Measurements from ENCODE around the gene IMP3. TPM values are rescaled to one million over a fixed set of nuclear protein-coding genes. Genes with fewer than 3 reads are reported as not detected.
A peak's percentile ranks its signal among the peaks of the same experiment; 100 is the strongest.

Gene IMP3
- total and polyA plus RNA-seq, 10 donors, result 51.3 to 177 (median 103) TPM

DNA sequence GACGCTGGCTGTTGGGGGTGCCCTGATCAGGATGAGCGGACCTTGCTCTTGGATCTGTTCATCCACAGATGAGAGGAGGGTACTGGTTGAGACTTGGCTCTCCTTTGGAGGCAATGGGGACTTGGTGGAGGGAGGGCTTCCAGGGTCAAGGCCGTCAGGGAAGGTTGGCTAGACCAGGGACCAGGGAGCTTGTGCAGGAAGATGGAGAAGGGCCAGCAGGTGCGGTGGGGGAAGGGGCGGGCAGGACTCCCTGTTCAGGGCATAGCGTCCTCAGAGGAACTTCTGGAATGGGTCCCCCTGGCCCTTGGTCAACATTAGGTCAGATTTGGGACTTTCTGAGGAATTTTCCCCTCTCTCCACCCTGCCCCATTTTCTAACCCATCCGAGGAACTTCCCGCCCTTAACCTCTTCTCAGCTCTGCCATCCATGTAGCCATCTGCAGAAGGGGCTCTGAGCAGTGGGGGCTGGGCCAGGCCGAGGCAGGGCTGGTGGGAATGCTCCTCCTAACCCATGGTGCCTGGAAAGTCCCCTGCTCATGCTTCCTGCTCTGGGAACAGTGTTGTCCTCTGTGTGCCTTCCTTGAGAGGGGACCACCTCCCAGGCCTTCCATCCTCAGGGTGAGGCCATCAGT is 19.2 kb upstream of the IMP3 start:
- TF ChIP-seq POLR2A (IDR thresholded peaks at IDR 0.05) (no peak), POLR2AphosphoS5 (IDR thresholded peaks at IDR 0.05) (no peak)
- TF ChIP-seq, protein P1, sequence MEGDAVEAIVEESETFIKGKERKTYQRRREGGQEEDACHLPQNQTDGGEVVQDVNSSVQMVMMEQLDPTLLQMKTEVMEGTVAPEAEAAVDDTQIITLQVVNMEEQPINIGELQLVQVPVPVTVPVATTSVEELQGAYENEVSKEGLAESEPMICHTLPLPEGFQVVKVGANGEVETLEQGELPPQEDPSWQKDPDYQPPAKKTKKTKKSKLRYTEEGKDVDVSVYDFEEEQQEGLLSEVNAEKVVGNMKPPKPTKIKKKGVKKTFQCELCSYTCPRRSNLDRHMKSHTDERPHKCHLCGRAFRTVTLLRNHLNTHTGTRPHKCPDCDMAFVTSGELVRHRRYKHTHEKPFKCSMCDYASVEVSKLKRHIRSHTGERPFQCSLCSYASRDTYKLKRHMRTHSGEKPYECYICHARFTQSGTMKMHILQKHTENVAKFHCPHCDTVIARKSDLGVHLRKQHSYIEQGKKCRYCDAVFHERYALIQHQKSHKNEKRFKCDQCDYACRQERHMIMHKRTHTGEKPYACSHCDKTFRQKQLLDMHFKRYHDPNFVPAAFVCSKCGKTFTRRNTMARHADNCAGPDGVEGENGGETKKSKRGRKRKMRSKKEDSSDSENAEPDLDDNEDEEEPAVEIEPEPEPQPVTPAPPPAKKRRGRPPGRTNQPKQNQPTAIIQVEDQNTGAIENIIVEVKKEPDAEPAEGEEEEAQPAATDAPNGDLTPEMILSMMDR (IDR thresholded peaks at IDR 0.05 in 8 of 11, conservative IDR thresholded peaks at IDR 0.05 in 3 of 11), result no peak
- WGBS, 5 donors, result 69 to 83% (median 78%) methylated on average over 9 of the region's 9 CpGs
- Histone ChIP-seq H3K27ac (peak overlapping the region in 6 of 8 donors; percentile 7 to 76 (median 52)), H3K9me3 (no peaks in the 10 kb centered on the region), H3K4me3 (no peak overlapping the region), H3K4me1 (peaks cover 2 to 56% (median 20%) of the 10 kb centered on the region in 6 donors), H3K27me3 (replicated peaks in 1 of 7) (no peaks in the 10 kb centered on the region), H3K36me3 (peaks cover 0 to 30% (median 6%) of the 10 kb centered on the region in 6 donors)
- DNase-seq, result no peak
- intact Hi-C loops (cut with DNase I; ENCODE audit: low total_unique reads), result no loop called here

DNA sequence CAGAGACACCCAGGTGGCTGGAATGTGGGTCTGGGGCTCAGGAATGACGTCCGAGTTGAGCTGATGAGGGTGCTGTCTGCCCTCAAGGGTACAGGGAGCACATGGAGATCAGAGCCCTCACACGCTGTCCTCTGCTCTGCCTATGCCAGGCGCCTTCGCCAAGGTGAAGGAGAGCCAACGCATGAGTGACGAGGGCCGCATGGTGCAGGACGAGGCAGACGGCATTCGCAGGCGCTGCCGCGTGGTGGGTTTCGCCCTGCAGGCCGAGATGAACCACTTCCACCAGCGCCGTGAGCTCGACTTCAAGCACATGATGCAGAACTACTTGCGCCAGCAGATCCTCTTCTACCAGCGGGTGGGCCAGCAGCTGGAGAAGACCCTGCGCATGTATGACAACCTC is 16.8 kb upstream of the IMP3 start:
- no peak for DNase-seq
- 92 to 95% (median 94%) methylated on average over 13 to 22 of the region's 22 CpGs for WGBS, 5 donors
- TF ChIP-seq POLR2A (IDR thresholded peaks at IDR 0.05) (no peak), POLR2AphosphoS5 (IDR thresholded peaks at IDR 0.05) (no peak)
- TF ChIP-seq, protein P1 (IDR thresholded peaks at IDR 0.05 in 8 of 11, conservative IDR thresholded peaks at IDR 0.05 in 3 of 11), result no peak

DNA sequence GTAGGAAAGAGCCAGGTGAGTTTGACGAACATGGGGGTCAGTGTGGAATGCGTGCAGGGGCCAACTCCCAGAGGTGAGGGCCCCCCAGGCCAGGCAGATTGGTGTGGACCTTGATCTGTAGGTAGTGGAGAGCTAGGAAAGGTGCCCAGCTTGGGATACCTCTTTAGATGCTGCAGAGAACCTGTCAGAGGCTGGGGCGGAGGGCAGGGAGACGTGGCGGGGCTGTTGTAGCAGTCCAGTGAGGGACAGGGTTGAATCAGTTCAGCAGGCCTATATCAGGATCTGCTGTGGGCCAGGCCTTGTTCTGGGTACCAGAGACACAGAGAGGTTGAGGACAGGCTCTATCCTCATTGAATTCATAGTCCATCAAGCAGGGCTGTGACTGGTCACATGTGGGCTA is 16.3 kb upstream of the IMP3 start:
- TF ChIP-seq, protein P1 (IDR thresholded peaks at IDR 0.05 in 8 of 11, conservative IDR thresholded peaks at IDR 0.05 in 3 of 11), result no peak
- TF ChIP-seq POLR2A (IDR thresholded peaks at IDR 0.05) (no peak), POLR2AphosphoS5 (IDR thresholded peaks at IDR 0.05) (no peak)
- intact Hi-C loops (cut with DNase I; ENCODE audit: low total_unique reads), result no loop called here

More for the DNA sequence above, 16.8 kb upstream of the IMP3 start:
- no peak overlapping the region for H3K4me3 ChIP-seq
- H3K9me3 ChIP-seq, result no peaks in the 10 kb centered on the region
- peaks cover 11 to 79% (median 40%) of the 10 kb centered on the region in 6 donors for H3K4me1 ChIP-seq
- intact Hi-C loops (cut with DNase I; ENCODE audit: low total_unique reads), result no loop called here
- no peaks in the 10 kb centered on the region for H3K27me3 ChIP-seq (replicated peaks in 1 of 7)
- H3K27ac ChIP-seq, result no peak overlapping the region
- H3K36me3 ChIP-seq, result peaks cover 0 to 30% (median 6%) of the 10 kb centered on the region in 6 donors

DNA sequence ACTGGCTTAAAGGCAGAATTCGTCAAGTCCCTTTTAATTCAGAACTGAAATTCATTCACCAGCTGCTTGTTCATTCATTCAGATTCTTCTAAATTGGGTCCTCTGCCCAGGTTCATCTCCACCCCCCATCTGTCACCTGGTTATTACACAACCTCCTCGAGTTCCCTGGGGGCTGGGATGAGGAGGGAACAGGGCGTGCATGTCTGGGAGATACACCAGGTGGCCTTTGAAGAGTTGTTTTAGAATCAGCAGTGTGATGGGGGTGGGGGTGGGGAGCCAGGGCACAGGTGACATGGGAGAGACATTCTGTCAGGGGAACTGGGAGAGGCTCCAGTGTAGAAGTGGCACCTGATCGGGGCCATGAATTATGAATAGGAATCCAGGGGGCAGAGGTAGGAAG is 15.9 kb upstream of the IMP3 start:
- 71 to 81% (median 78%) methylated on average over 4 of the region's 4 CpGs for WGBS, 5 donors

More for the DNA sequence above, 16.3 kb upstream of the IMP3 start:
- H3K27ac ChIP-seq, result no peak overlapping the region
- H3K36me3 ChIP-seq, result peaks cover 0 to 30% (median 6%) of the 10 kb centered on the region in 6 donors
- no peak for DNase-seq
- no peak overlapping the region for H3K4me3 ChIP-seq
- H3K9me3 ChIP-seq, result no peaks in the 10 kb centered on the region
- 86 to 96% (median 93%) methylated on average over 5 of the region's 5 CpGs for WGBS, 5 donors
- no peaks in the 10 kb centered on the region for H3K27me3 ChIP-seq (replicated peaks in 1 of 7)
- H3K4me1 ChIP-seq, result peaks cover 13 to 79% (median 44%) of the 10 kb centered on the region in 6 donors

More for the DNA sequence above, 15.9 kb upstream of the IMP3 start:
- H3K4me3 ChIP-seq, result no peak overlapping the region
- H3K27ac ChIP-seq, result no peak overlapping the region
- no peaks in the 10 kb centered on the region for H3K9me3 ChIP-seq
- H3K36me3 ChIP-seq, result peaks cover 0 to 30% (median 6%) of the 10 kb centered on the region in 6 donors
- H3K4me1 ChIP-seq, result peaks cover 17 to 79% (median 46%) of the 10 kb centered on the region in 6 donors
- intact Hi-C loops (cut with DNase I; ENCODE audit: low total_unique reads), result no loop called here
- TF ChIP-seq, protein P1 (IDR thresholded peaks at IDR 0.05 in 8 of 11, conservative IDR thresholded peaks at IDR 0.05 in 3 of 11), result no peak
- no peaks in the 10 kb centered on the region for H3K27me3 ChIP-seq (replicated peaks in 1 of 7)
- no peak for DNase-seq
